GM18907 (cell line): Measurements from ENCODE around the gene VGF.

Experiments
- ATAC-seq: cut with Tn5 transposase; IDR thresholded peaks from one replicate; pipeline ENCODE4 v1.9.1; 2021; ENCODE audit warnings: mild to moderate bottlenecking, moderate library complexity; ENCODE audit not compliant: unreplicated experiment

The VGF gene

DNA sequence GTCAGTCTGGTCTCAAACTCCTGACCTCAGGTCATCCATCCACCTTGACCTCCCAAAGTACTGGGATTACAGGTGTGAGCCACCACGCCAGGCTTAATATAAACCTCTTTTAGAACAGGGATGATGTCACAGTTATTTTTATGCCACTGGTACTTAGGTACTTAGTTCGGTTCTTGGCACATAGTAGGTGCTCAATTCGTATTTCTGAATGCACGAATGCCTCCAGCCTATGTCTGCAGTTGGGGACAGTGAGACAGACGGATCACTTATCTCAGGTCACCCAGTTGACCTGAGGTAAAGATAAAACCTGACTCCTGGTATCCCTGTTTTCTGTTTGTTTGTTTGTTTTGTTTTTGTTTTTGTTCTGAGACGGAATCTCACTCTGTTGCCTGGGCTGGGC is 20.8 kb upstream of the VGF start:
- no peak for ATAC-seq

- no peak for ATAC-seq
Observed at GRCh38 chr7:101185258-101185839, 20.0 kb upstream of the VGF start.

DNA sequence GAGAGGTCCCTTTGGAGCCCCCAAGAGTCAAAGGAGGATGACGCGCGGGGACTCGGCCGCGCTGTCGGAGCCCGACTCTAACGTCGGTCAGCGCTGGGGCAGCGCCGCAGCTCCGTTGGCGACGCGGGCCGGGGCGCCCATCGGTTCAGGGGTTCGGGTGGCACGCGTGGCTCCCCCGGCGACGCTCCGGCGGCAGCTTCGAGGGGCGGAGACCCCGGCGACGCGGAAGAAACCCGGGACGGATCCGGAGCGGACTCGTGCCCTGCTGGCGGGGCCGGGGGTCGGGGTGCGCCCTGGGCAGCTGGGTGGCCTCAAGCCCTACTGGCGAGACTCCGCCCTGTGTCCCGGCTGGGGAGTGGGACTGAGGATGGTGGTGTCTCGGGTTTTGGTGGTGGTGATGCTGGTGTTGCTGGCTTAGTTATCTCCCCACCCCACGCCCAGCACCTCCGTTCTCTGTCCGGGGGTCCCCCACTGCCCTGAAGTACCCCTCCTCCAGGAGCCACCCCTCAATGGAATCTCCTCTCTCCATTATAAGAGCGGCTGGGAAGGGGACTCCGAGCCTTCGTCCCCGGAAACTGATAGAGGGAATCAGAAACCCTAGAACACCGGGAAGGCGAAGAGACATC is 14.9 kb upstream of the VGF start, which contains the start of gene NAT16:
Gene NAT16 (minus strand): TSS at position 164 of the 626 bp plus-strand sequence. CDS start 5,486 bp downstream, outside the sequence.
- ATAC-seq: no peak

DNA sequence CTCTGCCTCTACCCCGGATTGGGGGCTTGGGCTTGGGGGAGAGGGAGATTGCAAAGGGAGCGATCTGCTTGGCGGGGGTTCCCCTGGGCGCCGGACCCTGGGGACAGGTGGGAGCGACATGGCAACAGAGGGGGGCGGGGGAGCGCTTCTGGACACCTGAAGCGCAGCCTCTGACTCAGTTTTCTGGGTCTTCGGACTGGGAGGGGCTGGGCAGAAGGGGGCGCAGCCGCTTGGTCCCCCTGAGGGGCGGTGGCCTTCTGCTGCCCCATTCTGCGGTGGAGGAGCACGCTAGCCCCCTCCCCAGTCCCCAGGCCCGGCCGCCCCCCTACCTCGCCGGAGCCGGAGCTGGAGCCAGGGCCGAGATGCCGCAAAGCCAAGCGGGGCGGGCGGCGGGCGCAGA is 14.3 kb upstream of the VGF start:
- no peak for ATAC-seq

DNA sequence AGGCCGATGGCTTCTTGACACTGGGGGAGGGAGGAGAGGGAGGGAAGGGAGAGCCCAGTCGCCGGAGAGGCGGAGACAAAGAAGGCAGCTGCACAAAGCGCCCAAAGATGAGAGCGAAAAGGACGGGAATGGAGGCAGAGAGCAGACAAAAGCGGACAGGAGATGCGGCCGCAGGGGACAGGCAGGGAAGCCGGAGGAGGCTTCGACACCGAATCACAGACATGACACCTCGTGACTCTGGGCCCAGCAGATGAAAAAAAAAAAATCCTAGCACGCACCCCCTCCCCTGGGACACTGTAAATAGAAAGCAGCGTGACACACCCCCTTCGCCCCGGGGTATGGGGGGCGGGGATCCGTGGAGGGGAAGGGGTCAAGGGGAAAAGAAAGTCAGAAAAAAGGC is 13.7 kb upstream of the VGF start:
- no peak for ATAC-seq

DNA sequence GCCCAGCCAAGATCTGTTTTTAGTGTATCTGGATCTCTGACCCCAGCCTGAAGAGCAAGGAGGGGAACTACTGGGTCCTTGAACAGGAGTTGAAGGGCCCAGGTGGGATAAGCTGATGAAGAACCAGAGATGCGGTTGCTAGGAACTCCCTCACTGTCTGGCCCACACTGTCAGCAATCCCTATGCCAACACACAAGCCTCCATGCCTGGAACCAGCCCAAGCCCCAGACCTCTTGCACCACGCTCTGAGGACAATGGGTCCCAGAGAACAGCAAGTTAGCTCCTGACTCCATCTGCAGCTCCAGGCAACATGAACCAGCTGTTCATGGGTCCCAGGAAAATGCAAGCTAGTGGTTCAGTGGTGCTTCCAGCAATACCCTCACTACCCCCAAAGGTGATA is 12.3 kb upstream of the VGF start:
- ATAC-seq: no peak

GRCh38 chr7:101175664-101176063 is 10.3 kb upstream of the VGF start:
- ATAC-seq: no peak

DNA sequence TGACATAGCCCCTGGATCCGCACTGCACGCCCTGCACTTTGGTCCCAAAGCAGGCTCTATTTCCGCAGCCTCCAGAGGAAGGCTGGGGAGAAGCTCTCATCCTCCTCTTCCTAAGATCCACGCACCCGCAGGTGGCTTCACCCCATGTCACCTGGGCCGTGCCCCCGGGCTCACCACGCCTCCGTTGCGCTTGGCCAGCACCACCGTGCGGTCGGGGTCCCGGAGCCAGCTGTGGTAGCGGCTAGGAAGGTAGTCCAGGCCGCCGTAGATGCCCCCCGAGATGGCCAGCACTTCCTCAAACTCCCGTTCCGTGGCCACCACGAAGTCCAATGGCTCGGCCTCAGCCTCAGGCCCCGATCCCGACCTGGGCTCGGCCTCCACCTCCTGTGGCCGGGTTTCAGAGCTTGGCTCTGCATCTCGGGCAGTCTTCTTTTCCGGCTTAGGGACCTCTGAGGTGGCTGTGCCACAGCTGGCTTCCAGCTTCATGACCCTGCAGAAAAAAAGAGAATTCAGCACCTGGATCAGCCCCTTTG is 9.0 kb upstream of the VGF start:
- no peak for ATAC-seq

DNA sequence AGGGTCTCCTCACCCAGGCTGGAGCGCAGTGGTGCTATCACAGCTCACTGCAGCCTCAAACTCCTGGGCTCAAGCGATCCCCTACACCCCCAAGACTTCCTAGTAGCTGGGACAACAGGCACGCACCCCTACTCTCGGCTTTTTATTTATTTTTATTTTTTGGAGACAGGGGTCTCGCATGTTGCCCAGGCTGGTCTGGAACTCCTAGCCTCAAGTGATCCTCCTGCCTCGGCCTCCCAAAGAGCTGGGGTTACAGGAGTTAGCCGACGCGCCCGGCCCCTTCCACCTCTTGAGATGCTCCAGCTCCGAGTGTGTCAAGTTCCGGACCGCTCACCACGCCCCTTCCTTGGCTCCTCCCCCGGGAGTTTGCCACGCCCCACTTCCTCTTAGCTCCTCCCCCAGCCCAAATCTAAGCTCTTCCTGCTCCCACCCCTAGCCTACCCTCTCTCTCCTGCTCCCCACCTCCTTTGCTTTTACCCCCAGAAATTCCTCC is 8.4 kb upstream of the VGF start:
- no peak for ATAC-seq

DNA sequence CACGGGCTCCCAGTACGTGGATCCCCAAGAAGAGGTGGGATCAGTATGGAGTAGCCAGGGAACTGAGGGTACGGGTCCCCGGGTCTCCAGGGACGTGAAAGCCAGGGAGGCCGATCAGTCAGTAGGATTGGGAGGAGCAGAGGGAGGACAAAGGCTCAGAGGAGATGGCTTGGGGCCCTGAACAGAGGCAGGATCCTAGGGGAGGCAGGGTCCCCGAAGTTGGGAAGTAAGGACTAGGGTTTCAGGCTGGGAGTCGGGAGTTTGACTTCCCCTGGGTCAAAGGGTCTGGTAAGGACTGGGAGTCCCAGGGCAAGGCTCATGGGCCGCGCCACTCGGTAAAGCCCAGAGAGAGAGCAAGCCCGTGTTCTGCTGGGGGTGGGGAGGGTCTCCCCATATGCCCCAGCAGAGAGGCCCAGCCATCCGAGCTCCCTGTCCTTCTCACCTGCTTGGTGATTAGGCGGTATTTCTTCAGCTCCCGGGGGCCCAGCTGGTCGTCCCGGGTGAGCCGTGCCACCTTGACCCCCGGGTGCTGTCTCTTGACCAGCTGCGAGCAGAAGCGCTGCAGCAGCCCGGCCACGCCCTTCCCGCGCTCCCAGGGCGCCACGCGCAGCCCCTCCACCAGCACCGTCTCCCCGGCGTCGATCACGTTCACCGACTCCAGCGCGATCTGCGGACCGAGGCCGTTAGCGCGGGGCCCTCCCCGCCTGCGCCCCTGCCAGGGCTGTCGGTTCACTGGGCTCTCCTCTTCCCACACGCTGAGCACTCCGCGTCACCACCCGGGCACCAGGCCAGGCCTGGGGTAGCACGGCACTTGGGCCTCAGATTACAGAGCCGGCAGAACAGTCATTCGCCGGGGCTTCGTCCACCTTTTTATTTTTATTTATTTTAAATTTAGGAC is 7.7 kb upstream of the VGF start:
- ATAC-seq: no peak

DNA sequence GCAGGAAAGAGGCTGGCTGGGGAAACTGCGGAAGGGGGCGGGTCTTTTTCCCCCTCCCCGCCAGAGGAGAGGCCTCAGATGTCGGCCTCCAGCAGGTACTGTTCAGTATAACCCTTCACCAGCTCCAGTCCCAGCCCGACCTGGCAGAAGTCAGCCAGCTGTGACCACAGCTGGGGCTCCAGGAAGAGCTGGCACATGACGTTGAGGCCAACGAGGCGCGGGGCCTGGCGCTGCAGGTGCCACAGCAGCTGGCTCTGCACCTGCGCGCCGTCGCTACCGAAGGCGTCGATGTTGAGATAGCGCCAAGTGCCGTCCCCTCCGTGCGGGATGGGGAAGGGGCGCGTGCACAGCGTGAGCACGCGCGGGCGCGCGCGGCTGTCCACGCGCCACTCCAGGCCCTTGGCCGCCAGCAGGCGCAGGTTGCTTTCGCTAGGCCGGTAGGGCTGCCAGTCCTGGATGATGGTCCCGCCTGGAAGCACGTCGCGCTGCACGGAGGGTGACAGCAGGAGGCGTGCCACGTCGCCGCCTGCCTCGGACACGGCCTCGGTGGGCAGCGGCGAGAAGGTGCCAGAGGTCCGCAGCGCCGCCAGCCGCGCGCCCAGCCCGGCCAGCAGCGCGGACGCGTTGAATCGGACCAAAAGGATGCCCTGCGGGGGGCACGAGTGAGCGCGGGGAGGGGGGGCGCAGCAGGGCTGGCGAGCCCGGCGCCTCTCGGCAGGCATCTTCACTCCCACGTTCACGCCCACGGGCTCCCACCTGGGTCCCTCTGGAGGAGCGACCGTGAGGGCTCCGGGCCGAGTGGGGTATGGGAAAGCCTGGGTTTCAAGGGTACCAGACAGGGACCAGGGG is 6.9 kb upstream of the VGF start:
- peak; percentile 36 for ATAC-seq

GRCh38 chr7:101171442-101171837 is 6.1 kb upstream of the VGF start:
- ATAC-seq: no peak

- no peak for ATAC-seq
Observed at GRCh38 chr7:101170617-101171441, 5.5 kb upstream of the VGF start.

- ATAC-seq: peak; percentile 38
Observed at GRCh38 chr7:101169838-101170551, 4.6 kb upstream of the VGF start.

DNA sequence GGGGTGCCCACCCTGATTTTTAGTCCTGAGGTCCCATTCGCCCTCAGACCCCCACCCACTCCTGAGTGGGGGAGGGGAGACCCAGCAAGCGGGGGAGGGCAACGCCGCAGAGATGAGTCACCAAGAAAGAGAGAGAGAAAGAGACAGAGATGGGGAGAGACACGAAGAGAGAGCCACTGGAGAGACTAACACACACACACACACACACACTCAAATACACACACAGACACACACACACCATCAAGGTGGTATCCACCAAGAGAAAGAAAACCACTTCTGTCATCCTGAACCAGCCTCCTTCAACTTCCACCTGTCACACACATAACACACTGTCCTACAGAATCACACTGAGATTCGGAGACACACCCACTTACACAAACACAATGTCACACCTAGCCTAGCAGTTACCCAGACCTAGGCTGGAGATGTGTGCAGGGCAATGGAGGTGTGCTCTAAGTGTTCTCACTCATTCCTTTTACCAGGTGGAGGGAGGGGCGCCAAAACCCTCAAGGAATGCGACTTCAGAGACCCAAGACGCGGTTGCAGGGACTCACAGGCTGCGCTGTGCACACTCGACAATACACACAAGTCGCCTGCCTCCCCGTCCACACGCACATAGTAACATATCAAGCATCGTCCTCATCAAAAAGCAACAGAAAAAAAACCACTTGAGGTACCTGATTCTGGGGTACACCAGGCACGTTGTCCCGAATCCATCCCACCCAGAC is 3.9 kb upstream of the VGF start:
- ATAC-seq: no peak

GRCh38 chr7:101168412-101169049 is 3.2 kb upstream of the VGF start:
- no peak for ATAC-seq

- ATAC-seq: no peak
Observed at GRCh38 chr7:101167645-101168411, 2.5 kb upstream of the VGF start.
